ENCODE measurements around the gene ASS1. TPM values are rescaled to one million over a fixed set of nuclear protein-coding genes. Genes with fewer than 3 reads are reported as not detected.

Gene ASS1
- polyA plus RNA-seq, 4 donors: 285 to 349 (median 306) TPM

- DNase-seq (ENCODE audit: low read depth in 4 of 4, low spot score in 2 of 4): no peak
These were observed 104.5 kb downstream of the ASS1 start for GRCh38 chr9:130549093-130549735.

Other genes starting within 250 kb of the ASS1 start
- 1 to 10 TPM in 2 of 4 donors, under 1 TPM in 2; 0.73 to 1.6 (median 0.92) TPM for gene HMCN2, start 179.2 kb upstream of the ASS1 start, polyA plus RNA-seq (ENCODE audit: insufficient read length in 4 of 4)
- 10 to 100 TPM; 74.1 to 87.3 (median 80.5) TPM for gene FUBP3, start 134.6 kb downstream of the ASS1 start, polyA plus RNA-seq (ENCODE audit: insufficient read length in 4 of 4)
- gene PRDM12, start 219.6 kb downstream of the ASS1 start, polyA plus RNA-seq (ENCODE audit: insufficient read length in 4 of 4): not detected
- gene EXOSC2, start 248.8 kb downstream of the ASS1 start, polyA plus RNA-seq (ENCODE audit: insufficient read length in 4 of 4): 10 to 100 TPM; 39.1 to 54.4 (median 43.5) TPM